Keratinocyte (primary cell): ENCODE results near the gene SPATA33.

Experiments
- CTCF ChIP-seq, 3 experiments: IDR thresholded peaks in 1 of 3; conservative IDR thresholded peaks in 1 of 3; optimal IDR thresholded peaks in 1 of 3; 2 replicates in 2 of 3; 3 replicates in 1 of 3; pipeline versions ENCODE3 to v1.5.1; 2011; ENCODE audit warnings: low read length in 3 of 3, mild to moderate bottlenecking in 3 of 3, moderate library complexity in 2 of 3, control low read depth in 1 of 3, inconsistent platforms in 1 of 3; ENCODE audit not compliant: insufficient read depth in 2 of 3; ENCODE audit errors: extremely low read depth in 1 of 3
- EZH2 ChIP-seq: IDR thresholded peaks from one replicate; pipeline ENCODE4 v1.6.1; 2012; ENCODE audit warnings: inconsistent platforms, mild to moderate bottlenecking, low read length, moderate library complexity

DNA sequence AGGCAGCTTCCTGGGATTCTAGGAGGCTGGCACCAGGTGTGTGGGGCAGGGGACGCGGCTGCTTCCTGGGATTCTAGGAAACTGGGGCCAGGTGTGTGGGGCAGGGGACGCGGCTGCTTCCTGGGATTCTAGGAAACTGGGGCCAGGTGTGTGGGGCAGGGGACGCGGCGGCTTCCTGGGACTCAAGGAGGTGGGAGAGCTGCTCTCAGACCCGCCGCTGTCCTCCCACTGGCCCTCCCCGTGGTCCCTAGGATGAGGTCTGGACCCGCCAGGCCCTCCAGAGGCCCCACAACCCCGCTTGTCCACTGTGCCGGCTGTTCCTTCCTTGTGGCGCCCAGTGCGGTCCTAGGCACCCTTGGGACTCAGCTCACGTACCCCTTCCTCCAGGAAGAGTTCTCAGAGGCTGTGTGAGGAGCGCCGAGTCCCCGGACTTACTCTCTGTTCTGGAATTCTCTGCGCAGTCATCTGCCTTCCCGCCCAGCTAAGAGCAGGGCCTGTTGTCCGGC is 43.6 kb upstream of the SPATA33 start:
- no peak for TF ChIP-seq CTCF (optimal IDR thresholded peaks at IDR 0.05 in 1 of 3, IDR thresholded peaks at IDR 0.05 in 1 of 3, conservative IDR thresholded peaks at IDR 0.05 in 1 of 3; ENCODE audit: extremely low read depth in 1 of 3, insufficient read depth in 2 of 3, low read length in 3 of 3)
- TF ChIP-seq EZH2: no peak
